ENCODE data around the gene FLNC. TPM values are rescaled to one million over a fixed set of nuclear protein-coding genes. Genes with fewer than 3 reads are reported as not detected.

FLNC gene
- total and polyA plus RNA-seq, 2 of the 13 experiments (the other 11 are each of a cell fraction or from before 2014, with no cell fraction given) = 0.02 TPM; not detected in 1

DNA sequence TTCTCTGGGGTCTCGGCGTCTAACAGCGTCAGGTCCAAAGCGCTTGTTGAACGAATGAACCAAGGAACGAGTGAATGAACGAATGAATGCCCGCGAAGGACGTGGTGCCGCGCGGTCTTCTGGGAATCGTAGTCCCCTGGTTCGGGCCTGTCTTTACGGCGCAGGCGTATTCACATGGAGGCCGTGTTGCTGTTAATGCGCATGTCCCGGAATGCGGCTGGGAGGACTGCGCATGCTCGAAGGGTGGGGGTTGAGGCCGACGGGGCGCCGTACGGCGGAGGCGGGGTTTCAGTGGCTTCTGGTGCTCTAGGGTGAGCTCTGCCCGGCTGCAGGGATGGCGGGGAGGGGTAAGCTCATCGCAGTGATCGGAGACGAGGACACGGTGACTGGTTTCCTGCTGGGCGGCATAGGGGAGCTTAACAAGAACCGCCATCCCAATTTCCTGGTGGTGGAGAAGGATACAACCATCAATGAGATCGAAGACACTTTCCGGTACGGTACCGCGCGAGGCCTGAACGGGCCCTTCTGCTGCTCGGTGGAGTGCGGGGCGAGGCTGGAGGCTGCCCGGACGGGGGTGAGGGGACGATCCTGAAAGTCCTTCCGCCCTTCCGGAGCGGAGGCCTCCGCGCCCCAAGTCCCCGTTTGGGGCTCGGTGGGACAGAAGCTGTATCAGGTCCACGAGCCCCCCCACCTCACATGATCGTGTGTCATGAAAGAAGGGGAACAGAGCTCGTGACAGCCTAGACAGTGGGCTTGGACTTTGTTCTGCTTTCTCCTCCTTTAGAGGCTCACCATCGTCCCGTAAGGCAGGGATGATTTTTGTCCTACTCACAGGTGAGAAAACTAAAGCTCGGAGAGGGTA is 32.6 kb downstream of the FLNC start, which contains the start of gene ATP6V1F (continued):
- TF ChIP-seq, protein P1, sequence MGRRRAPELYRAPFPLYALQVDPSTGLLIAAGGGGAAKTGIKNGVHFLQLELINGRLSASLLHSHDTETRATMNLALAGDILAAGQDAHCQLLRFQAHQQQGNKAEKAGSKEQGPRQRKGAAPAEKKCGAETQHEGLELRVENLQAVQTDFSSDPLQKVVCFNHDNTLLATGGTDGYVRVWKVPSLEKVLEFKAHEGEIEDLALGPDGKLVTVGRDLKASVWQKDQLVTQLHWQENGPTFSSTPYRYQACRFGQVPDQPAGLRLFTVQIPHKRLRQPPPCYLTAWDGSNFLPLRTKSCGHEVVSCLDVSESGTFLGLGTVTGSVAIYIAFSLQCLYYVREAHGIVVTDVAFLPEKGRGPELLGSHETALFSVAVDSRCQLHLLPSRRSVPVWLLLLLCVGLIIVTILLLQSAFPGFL (CRISPR knock-in tag; IDR thresholded peaks at IDR 0.05) = no peak
- TF ChIP-seq TEAD3 (CRISPR knock-in tag; optimal IDR thresholded peaks at IDR 0.05; ENCODE audit: borderline replicate concordance) (peak; percentile 87), PCBP2 (optimal IDR thresholded peaks at IDR 0.05; ENCODE audit: low read depth, low read length, poor library complexity, severe bottlenecking) (no peak), KAT8 (CRISPR knock-in tag; IDR thresholded peaks at IDR 0.05) (peak; percentile 57; the same call in 1 of the 2 replicates), KAT7 (CRISPR knock-in tag; IDR thresholded peaks at IDR 0.05; ENCODE audit: borderline replicate concordance) (no peak), ZSCAN21 (CRISPR knock-in tag; IDR thresholded peaks at IDR 0.05; ENCODE audit: borderline replicate concordance) (no peak; the same call in none of the 2 replicates), ZNF557 (CRISPR knock-in tag; IDR thresholded peaks at IDR 0.05) (no peak), SSRP1 (CRISPR knock-in tag; IDR thresholded peaks at IDR 0.05) (no peak), DPF2 (CRISPR knock-in tag; IDR thresholded peaks at IDR 0.05; ENCODE audit: borderline replicate concordance, low read depth) (no peak)
- TF ChIP-seq, protein P2, sequence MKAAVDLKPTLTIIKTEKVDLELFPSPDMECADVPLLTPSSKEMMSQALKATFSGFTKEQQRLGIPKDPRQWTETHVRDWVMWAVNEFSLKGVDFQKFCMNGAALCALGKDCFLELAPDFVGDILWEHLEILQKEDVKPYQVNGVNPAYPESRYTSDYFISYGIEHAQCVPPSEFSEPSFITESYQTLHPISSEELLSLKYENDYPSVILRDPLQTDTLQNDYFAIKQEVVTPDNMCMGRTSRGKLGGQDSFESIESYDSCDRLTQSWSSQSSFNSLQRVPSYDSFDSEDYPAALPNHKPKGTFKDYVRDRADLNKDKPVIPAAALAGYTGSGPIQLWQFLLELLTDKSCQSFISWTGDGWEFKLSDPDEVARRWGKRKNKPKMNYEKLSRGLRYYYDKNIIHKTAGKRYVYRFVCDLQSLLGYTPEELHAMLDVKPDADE (CRISPR knock-in tag; IDR thresholded peaks at IDR 0.05) = no peak
- TF ChIP-seq, protein P3, sequence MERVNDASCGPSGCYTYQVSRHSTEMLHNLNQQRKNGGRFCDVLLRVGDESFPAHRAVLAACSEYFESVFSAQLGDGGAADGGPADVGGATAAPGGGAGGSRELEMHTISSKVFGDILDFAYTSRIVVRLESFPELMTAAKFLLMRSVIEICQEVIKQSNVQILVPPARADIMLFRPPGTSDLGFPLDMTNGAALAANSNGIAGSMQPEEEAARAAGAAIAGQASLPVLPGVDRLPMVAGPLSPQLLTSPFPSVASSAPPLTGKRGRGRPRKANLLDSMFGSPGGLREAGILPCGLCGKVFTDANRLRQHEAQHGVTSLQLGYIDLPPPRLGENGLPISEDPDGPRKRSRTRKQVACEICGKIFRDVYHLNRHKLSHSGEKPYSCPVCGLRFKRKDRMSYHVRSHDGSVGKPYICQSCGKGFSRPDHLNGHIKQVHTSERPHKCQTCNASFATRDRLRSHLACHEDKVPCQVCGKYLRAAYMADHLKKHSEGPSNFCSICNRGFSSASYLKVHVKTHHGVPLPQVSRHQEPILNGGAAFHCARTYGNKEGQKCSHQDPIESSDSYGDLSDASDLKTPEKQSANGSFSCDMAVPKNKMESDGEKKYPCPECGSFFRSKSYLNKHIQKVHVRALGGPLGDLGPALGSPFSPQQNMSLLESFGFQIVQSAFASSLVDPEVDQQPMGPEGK (CRISPR knock-in tag; IDR thresholded peaks at IDR 0.05) = peak; percentile 45; the same call in 1 of the 2 replicates
- TF ChIP-seq, protein P4, sequence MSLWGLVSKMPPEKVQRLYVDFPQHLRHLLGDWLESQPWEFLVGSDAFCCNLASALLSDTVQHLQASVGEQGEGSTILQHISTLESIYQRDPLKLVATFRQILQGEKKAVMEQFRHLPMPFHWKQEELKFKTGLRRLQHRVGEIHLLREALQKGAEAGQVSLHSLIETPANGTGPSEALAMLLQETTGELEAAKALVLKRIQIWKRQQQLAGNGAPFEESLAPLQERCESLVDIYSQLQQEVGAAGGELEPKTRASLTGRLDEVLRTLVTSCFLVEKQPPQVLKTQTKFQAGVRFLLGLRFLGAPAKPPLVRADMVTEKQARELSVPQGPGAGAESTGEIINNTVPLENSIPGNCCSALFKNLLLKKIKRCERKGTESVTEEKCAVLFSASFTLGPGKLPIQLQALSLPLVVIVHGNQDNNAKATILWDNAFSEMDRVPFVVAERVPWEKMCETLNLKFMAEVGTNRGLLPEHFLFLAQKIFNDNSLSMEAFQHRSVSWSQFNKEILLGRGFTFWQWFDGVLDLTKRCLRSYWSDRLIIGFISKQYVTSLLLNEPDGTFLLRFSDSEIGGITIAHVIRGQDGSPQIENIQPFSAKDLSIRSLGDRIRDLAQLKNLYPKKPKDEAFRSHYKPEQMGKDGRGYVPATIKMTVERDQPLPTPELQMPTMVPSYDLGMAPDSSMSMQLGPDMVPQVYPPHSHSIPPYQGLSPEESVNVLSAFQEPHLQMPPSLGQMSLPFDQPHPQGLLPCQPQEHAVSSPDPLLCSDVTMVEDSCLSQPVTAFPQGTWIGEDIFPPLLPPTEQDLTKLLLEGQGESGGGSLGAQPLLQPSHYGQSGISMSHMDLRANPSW (CRISPR knock-in tag; IDR thresholded peaks at IDR 0.05; ENCODE audit: borderline replicate concordance) = no peak
- TF ChIP-seq, protein P5, sequence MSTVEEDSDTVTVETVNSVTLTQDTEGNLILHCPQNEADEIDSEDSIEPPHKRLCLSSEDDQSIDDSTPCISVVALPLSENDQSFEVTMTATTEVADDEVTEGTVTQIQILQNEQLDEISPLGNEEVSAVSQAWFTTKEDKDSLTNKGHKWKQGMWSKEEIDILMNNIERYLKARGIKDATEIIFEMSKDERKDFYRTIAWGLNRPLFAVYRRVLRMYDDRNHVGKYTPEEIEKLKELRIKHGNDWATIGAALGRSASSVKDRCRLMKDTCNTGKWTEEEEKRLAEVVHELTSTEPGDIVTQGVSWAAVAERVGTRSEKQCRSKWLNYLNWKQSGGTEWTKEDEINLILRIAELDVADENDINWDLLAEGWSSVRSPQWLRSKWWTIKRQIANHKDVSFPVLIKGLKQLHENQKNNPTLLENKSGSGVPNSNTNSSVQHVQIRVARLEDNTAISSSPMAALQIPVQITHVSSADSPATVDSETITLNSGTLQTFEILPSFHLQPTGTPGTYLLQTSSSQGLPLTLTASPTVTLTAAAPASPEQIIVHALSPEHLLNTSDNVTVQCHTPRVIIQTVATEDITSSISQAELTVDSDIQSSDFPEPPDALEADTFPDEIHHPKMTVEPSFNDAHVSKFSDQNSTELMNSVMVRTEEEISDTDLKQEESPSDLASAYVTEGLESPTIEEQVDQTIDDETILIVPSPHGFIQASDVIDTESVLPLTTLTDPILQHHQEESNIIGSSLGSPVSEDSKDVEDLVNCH (CRISPR knock-in tag; IDR thresholded peaks at IDR 0.05) = 0 out of 2 replicates have a peak, but pooled peaks have one; percentile 52
- TF ChIP-seq, protein P6, sequence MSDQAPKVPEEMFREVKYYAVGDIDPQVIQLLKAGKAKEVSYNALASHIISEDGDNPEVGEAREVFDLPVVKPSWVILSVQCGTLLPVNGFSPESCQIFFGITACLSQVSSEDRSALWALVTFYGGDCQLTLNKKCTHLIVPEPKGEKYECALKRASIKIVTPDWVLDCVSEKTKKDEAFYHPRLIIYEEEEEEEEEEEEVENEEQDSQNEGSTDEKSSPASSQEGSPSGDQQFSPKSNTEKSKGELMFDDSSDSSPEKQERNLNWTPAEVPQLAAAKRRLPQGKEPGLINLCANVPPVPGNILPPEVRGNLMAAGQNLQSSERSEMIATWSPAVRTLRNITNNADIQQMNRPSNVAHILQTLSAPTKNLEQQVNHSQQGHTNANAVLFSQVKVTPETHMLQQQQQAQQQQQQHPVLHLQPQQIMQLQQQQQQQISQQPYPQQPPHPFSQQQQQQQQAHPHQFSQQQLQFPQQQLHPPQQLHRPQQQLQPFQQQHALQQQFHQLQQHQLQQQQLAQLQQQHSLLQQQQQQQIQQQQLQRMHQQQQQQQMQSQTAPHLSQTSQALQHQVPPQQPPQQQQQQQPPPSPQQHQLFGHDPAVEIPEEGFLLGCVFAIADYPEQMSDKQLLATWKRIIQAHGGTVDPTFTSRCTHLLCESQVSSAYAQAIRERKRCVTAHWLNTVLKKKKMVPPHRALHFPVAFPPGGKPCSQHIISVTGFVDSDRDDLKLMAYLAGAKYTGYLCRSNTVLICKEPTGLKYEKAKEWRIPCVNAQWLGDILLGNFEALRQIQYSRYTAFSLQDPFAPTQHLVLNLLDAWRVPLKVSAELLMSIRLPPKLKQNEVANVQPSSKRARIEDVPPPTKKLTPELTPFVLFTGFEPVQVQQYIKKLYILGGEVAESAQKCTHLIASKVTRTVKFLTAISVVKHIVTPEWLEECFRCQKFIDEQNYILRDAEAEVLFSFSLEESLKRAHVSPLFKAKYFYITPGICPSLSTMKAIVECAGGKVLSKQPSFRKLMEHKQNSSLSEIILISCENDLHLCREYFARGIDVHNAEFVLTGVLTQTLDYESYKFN (CRISPR knock-in tag; conservative IDR thresholded peaks at IDR 0.05) = peak; percentile 38
